Smooth muscle cell (in vitro differentiated cells): ENCODE results near the gene TGFBR3. TPM values are rescaled to one million over a fixed set of nuclear protein-coding genes. Genes with fewer than 3 reads are reported as not detected.

Experiments used
- DNase-seq: peaks from one replicate; lab custom pipeline; 2025; ENCODE audit not compliant: unreplicated experiment; lab: John Stamatoyannopoulos, UW
- H2AFZ ChIP-seq: fragments of 200-600 bp; sonication (generic); 2 replicates; pipeline ENCODE4 v1.6.0; 2016; ENCODE audit warnings: antibody characterized with exemption, low read depth, mild to moderate bottlenecking
- H3F3A ChIP-seq: fragments of 200-600 bp; sonication (generic); 2 replicates; pipeline ENCODE4 v1.6.0; 2017; ENCODE audit warnings: antibody characterized with exemption, low read depth
- H3K27ac ChIP-seq: fragments of 200-600 bp; sonication (generic); 2 replicates; pipeline ENCODE4 v1.5.1; 2016; ENCODE audit warnings: low read depth, mild to moderate bottlenecking
- H3K27me3 ChIP-seq: fragments of 200-600 bp; sonication (generic); 2 replicates; pipeline ENCODE4 v1.6.1; 2016; ENCODE audit warnings: low read depth, mild to moderate bottlenecking
- H3K36me3 ChIP-seq: fragments of 200-600 bp; sonication (generic); 2 replicates; pipeline ENCODE4 v1.5.1; 2016; ENCODE audit warnings: low read depth
- H3K4me1 ChIP-seq: fragments of 200-600 bp; sonication (generic); 2 replicates; pipeline ENCODE4 v1.5.1; 2016; ENCODE audit warnings: low read depth
- H3K4me2 ChIP-seq: fragments of 200-600 bp; sonication (generic); 2 replicates; pipeline ENCODE4 v1.6.0; 2016; ENCODE audit warnings: mild to moderate bottlenecking
- H3K4me3 ChIP-seq: fragments of 200-600 bp; sonication (generic); 2 replicates; pipeline ENCODE4 v1.5.1; 2016; ENCODE audit warnings: mild to moderate bottlenecking
- H3K79me2 ChIP-seq: fragments of 200-600 bp; sonication (generic); 2 replicates; pipeline ENCODE4 v1.6.0; 2016; ENCODE audit warnings: low read depth, mild to moderate bottlenecking
- H3K9ac ChIP-seq: fragments of 200-600 bp; sonication (generic); 2 replicates; pipeline ENCODE4 v1.6.0; 2016; ENCODE audit warnings: low read depth
- H3K9me3 ChIP-seq: fragments of 200-600 bp; sonication (generic); replicated peaks from 2 replicates; pipeline ENCODE4 v1.5.1; 2016; ENCODE audit warnings: low read depth
- H4K20me1 ChIP-seq: fragments of 200-600 bp; sonication (generic); 2 replicates; pipeline ENCODE4 v1.6.0; 2016; ENCODE audit warnings: low read depth
- CTCF ChIP-seq: fragments of 200-600 bp; sonication (generic); IDR thresholded peaks from 2 replicates; pipeline ENCODE4 v1.5.1; 2017; ENCODE audit warnings: borderline replicate concordance, mild to moderate bottlenecking, antibody characterized with exemption; ENCODE audit not compliant: insufficient read depth, poor library complexity, severe bottlenecking
- WGBS: methylation state at CpG from one replicate; pipeline ENCODE4 v1.1.7; 2016; ENCODE audit warnings: low lambda C conversion rate; 5-methylcytosine and 5-hydroxymethylcytosine counted together
- polyA plus RNA-seq: library from polyadenylated mRNA; unstranded; fragments of >200 nt; fragmentation: Nextera tagmentation; extraction: Ambion mirVana; gene quantifications from 2 replicates; pipeline ENCODE4 v1.2.1, GENCODE V29; 2016
- total RNA-seq: library from RNA; depleted of rRNA; stranded (reverse); fragments of >200 nt; gene quantifications from 2 replicates; pipeline ENCODE4 v1.2.3, GENCODE V29; 2014

TGFBR3 gene
- total and polyA plus RNA-seq, 2 experiments from 2014 or later: 68.3 to 112 TPM

GRCh38 chr1:91674107-91674506, 211.8 kb downstream of the TGFBR3 start:
- WGBS: 98% methylated on average over 2 of the region's 2 CpGs
- H3K27ac ChIP-seq: no peak overlapping the region
- no peak for DNase-seq
- no peaks in the 10 kb centered on the region for H3K36me3 ChIP-seq
- H3K4me1 ChIP-seq: peaks cover 4% of the 10 kb centered on the region
- H2AFZ ChIP-seq: no peak overlapping the region
- TF ChIP-seq CTCF: no peak
- H3K9me3 ChIP-seq: no peaks in the 10 kb centered on the region
- H3K79me2 ChIP-seq: no peaks in the 10 kb centered on the region
- H3K9ac ChIP-seq: no peak overlapping the region
- no peaks in the 10 kb centered on the region for H3K27me3 ChIP-seq
- no peak overlapping the region for H3K4me2 ChIP-seq
- H3F3A ChIP-seq: peaks cover 6% of the 10 kb centered on the region
- H4K20me1 ChIP-seq: no peaks in the 10 kb centered on the region
- H3K4me3 ChIP-seq: no peak overlapping the region

GRCh38 chr1:91673613-91674012, 212.3 kb downstream of the TGFBR3 start:
- Histone ChIP-seq H3K4me2 (no peak overlapping the region), H3K4me3 (no peak overlapping the region), H3K9me3 (no peaks in the 10 kb centered on the region), H3K27ac (no peak overlapping the region), H4K20me1 (no peaks in the 10 kb centered on the region), H3F3A (peaks cover 6% of the 10 kb centered on the region), H3K79me2 (no peaks in the 10 kb centered on the region), H3K27me3 (no peaks in the 10 kb centered on the region), H3K4me1 (peaks cover 4% of the 10 kb centered on the region), H3K36me3 (no peaks in the 10 kb centered on the region), H3K9ac (no peak overlapping the region), H2AFZ (no peak overlapping the region)
- TF ChIP-seq CTCF: no peak
- 92% methylated on average over 3 of the region's 3 CpGs for WGBS
- no peak for DNase-seq

- Histone ChIP-seq H2AFZ (no peak overlapping the region), H3K36me3 (no peaks in the 10 kb centered on the region), H3K4me2 (no peak overlapping the region), H3K4me1 (peaks cover 4% of the 10 kb centered on the region), H3K27me3 (no peaks in the 10 kb centered on the region), H3K79me2 (no peaks in the 10 kb centered on the region), H3F3A (peaks cover 6% of the 10 kb centered on the region), H3K9me3 (no peaks in the 10 kb centered on the region), H3K4me3 (no peak overlapping the region), H4K20me1 (no peaks in the 10 kb centered on the region), H3K27ac (no peak overlapping the region), H3K9ac (no peak overlapping the region)
- no peak for TF ChIP-seq CTCF
- DNase-seq: no peak
- 98% methylated on average over 4 of the region's 4 CpGs for WGBS
Observed at GRCh38 chr1:91672601-91673161, 213.3 kb downstream of the TGFBR3 start.

DNA sequence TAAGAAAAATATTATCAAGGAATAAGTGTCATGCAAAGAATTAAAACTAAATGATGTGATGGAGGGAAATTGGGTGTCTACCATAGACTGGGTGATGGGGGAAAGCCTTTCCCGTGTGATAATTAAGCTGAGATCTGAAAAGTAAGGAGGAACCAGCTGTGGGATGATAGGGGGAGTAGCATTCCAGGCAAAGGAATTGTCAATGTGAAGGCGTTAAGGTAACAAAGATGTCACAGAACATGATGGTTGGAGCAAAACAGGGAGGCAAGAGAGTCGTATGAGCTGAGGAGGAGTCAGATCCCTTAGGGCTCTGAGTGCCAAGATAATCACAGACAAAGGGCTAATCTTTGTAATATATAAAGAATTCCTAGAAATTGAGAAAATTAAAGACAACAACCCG, 215.2 kb downstream of the TGFBR3 start:
- no peaks in the 10 kb centered on the region for H3K36me3 ChIP-seq
- peaks cover 6% of the 10 kb centered on the region for H3F3A ChIP-seq
- peaks cover 4% of the 10 kb centered on the region for H3K4me1 ChIP-seq
- no peak overlapping the region for H3K27ac ChIP-seq
- no peak for DNase-seq
- no peaks in the 10 kb centered on the region for H3K27me3 ChIP-seq
- no peak for TF ChIP-seq CTCF
- no peak overlapping the region for H3K9ac ChIP-seq
- 91% methylated on average over 4 of the region's 4 CpGs for WGBS
- no peak overlapping the region for H3K4me2 ChIP-seq
- no peaks in the 10 kb centered on the region for H3K9me3 ChIP-seq
- no peak overlapping the region for H2AFZ ChIP-seq
- H3K4me3 ChIP-seq: no peak overlapping the region
- no peaks in the 10 kb centered on the region for H4K20me1 ChIP-seq
- H3K79me2 ChIP-seq: no peaks in the 10 kb centered on the region
